HepG2 (cell line): ENCODE data around the gene SUPT4H1. TPM values are rescaled to one million over a fixed set of nuclear protein-coding genes. Genes with fewer than 3 reads are reported as not detected.
A peak's percentile ranks its signal among the peaks of the same experiment; 100 is the strongest.

ENCODE experiments used
- ATAC-seq: fragments of 200-7000 bp; cut with Tn5 transposase; 3 replicates; pipeline ENCODE4 v1.9.1; 2020; ENCODE audit warnings: mild to moderate bottlenecking, moderate library complexity
- BruUV-seq: library from RNA; stranded (reverse); fragments of 400-500 nt; replicated peaks from 2 replicates; lab custom pipeline; 2021; lab: Mats Ljungman, UMichigan
- CTCF ChIA-PET: fragments of 300-600 bp; formaldehyde crosslinking; extraction: SDS; loops from one replicate; lab custom pipeline; 2021; ENCODE audit warnings: low total read pairs, inconsistent platforms, low intra/inter-chr PET ratio; lab: Yijun Ruan, JAX
- POLR2A ChIA-PET: fragments of 350-600 bp; sonication (Branson Sonifier 250); formaldehyde crosslinking; loops from one replicate; lab custom pipeline; 2020; ENCODE audit warnings: antibody characterized with exemption, inconsistent platforms; lab: Yijun Ruan, JAX
- DNase-seq: peaks from one replicate; pipeline ENCODE4 v3.0.0-alpha.2; 2015; ENCODE audit warnings: low spot score
- FAIRE-seq: peaks from 3 replicates; lab custom pipeline; 2011; peaks lifted over from hg19 to GRCh38; lab: Jason Lieb, UNC
- H2AFZ ChIP-seq: one replicate; pipeline ENCODE4 v1.6.1; 2011; ENCODE audit warnings: low read length, inconsistent platforms
- H3K27ac ChIP-seq: fragments of 300-600 bp; 3 replicates; pipeline ENCODE4 v1.8.0; 2011; ENCODE audit warnings: mixed run types, mild to moderate bottlenecking, mixed read lengths, low read length, inconsistent platforms; ENCODE audit not compliant: insufficient read depth; ENCODE audit errors: extremely low read length
- H3K27me3 ChIP-seq, 2 experiments: fragments of 200-600 bp in 1 of 2; 2 replicates in 1 of 2; 3 replicates in 1 of 2; pipeline versions ENCODE4 v1.6.0 to v1.8.0; 2011; ENCODE audit warnings: low read length in 2 of 2, mild to moderate bottlenecking in 2 of 2, moderate library complexity in 2 of 2, inconsistent platforms in 1 of 2; ENCODE audit not compliant: insufficient read depth in 2 of 2, control insufficient read depth in 1 of 2
- H3K36me3 ChIP-seq, 2 experiments: fragments of 200-600 bp in 1 of 2; replicated peaks in 1 of 2; 2 replicates in 1 of 2; 3 replicates in 1 of 2; pipeline versions ENCODE4 v1.5.1 to v1.8.0; 2011; ENCODE audit warnings: low read length in 2 of 2, inconsistent platforms in 1 of 2; ENCODE audit not compliant: insufficient read depth in 2 of 2, control insufficient read depth in 1 of 2
- H3K4me1 ChIP-seq: 2 replicates; pipeline ENCODE4 v1.5.1; 2012; ENCODE audit warnings: low read length, inconsistent platforms; ENCODE audit not compliant: insufficient read depth
- H3K4me2 ChIP-seq: 2 replicates; pipeline ENCODE4 v1.6.0; 2011; ENCODE audit warnings: low read depth, low read length, inconsistent platforms
- H3K4me3 ChIP-seq, 3 experiments: fragments of 200-600 bp in 1 of 3; sonication (generic), shearing (Covaris generic) in 1 of 3; replicated peaks in 1 of 3; 2 replicates each; pipeline ENCODE4 v1.5.1; 2011 to 2016; ENCODE audit warnings: low read length in 3 of 3, inconsistent platforms in 2 of 3, low read depth in 2 of 3, mild to moderate bottlenecking in 2 of 3, control low read depth in 1 of 3, mixed read lengths in 1 of 3; ENCODE audit not compliant: insufficient read depth in 1 of 3
- H3K79me2 ChIP-seq: one replicate; pipeline ENCODE4 v1.6.1; 2011; ENCODE audit warnings: low read length, inconsistent platforms; ENCODE audit not compliant: insufficient read depth
- H3K9ac ChIP-seq: 2 replicates; pipeline ENCODE4 v1.6.0; 2011; ENCODE audit warnings: mild to moderate bottlenecking, low read depth, low read length, inconsistent platforms; ENCODE audit not compliant: insufficient read depth
- H3K9me3 ChIP-seq: 2 replicates; pipeline ENCODE4 v1.5.1; 2012; ENCODE audit warnings: mild to moderate bottlenecking, low read length
- H4K20me1 ChIP-seq: 2 replicates; pipeline ENCODE4 v1.6.0; 2011; ENCODE audit warnings: inconsistent platforms, mild to moderate bottlenecking, low read length, moderate library complexity; ENCODE audit not compliant: insufficient read depth
- CENPBD1 ChIP-seq: sonication (generic); formaldehyde crosslinking; IDR thresholded peaks from 2 replicates; pipeline ENCODE4 v1.8.0; 2022; ENCODE audit warnings: missing genetic modification reagents, low read depth, mild to moderate bottlenecking, borderline replicate concordance
- MNT ChIP-seq: fragments of 450-650 bp; IDR thresholded peaks from 2 replicates; pipeline ENCODE4 v1.6.1; 2016
- NFRKB ChIP-seq: fragments of 450-650 bp; IDR thresholded peaks from 2 replicates; pipeline ENCODE4 v1.6.1; 2017
- ZNF382 ChIP-seq: sonication (generic); formaldehyde crosslinking; IDR thresholded peaks from 2 replicates; pipeline ENCODE4 v1.5.0; 2020; ENCODE audit warnings: missing genetic modification reagents, mild to moderate bottlenecking, borderline replicate concordance
- WGBS: methylation state at CpG from one replicate; pipeline ENCODE4 v1.1.6; 2017; ENCODE audit warnings: low lambda C conversion rate; 5-methylcytosine and 5-hydroxymethylcytosine counted together
- in situ Hi-C: cut with HindIII; loops from 2 replicates; pipeline ENCODE4 v1.10.0; 2017; ENCODE audit warnings: low pct_unique_long_range_greater_than_20kb; ENCODE audit not compliant: extremely low pct_ligation_motif_present
- intact Hi-C: fragments of 100-400 bp; cut with micrococcal nuclease; formaldehyde crosslinking; loops from one replicate; pipeline ENCODE4 v1.10.0; 2022; ENCODE audit not compliant: unreplicated experiment
- polyA plus RNA-seq, 8 experiments: library from polyadenylated mRNA; depleted of rRNA in 3 of 8; stranded (reverse) in 7 of 8; unstranded in 1 of 8; fragments of >200 nt; fragmentation: Illumina TruSeq in 4 of 8; extraction: Trizol in 4 of 8; gene quantifications; 2 replicates each; pipeline versions ENCODE4 v1.2.1 to v1.2.3, GENCODE V29; 2011 to 2016; ENCODE audit warnings: low read depth in 4 of 8, missing spikeins in 1 of 8, mixed read lengths in 1 of 8; ENCODE audit not compliant: insufficient read depth in 1 of 8
- total RNA-seq, 5 experiments: library from RNA; depleted of rRNA; stranded (reverse); fragments of >200 nt; fragmentation: Illumina TruSeq; extraction: Trizol; gene quantifications; 2 replicates each; pipeline ENCODE4 v1.2.3, GENCODE V29; 2016; ENCODE audit warnings: low read depth in 1 of 5
- TF ChIP-seq, protein P1 (sequence below): IDR thresholded peaks from 2 replicates; pipeline ENCODE4 v1.6.1; 2018; ENCODE audit warnings: missing genetic modification reagents

SUPT4H1 gene
- total and polyA plus RNA-seq, 2 of the 13 experiments (the other 11 are each of a cell fraction or from before 2014, with no cell fraction given) = 155 to 244 TPM

DNA sequence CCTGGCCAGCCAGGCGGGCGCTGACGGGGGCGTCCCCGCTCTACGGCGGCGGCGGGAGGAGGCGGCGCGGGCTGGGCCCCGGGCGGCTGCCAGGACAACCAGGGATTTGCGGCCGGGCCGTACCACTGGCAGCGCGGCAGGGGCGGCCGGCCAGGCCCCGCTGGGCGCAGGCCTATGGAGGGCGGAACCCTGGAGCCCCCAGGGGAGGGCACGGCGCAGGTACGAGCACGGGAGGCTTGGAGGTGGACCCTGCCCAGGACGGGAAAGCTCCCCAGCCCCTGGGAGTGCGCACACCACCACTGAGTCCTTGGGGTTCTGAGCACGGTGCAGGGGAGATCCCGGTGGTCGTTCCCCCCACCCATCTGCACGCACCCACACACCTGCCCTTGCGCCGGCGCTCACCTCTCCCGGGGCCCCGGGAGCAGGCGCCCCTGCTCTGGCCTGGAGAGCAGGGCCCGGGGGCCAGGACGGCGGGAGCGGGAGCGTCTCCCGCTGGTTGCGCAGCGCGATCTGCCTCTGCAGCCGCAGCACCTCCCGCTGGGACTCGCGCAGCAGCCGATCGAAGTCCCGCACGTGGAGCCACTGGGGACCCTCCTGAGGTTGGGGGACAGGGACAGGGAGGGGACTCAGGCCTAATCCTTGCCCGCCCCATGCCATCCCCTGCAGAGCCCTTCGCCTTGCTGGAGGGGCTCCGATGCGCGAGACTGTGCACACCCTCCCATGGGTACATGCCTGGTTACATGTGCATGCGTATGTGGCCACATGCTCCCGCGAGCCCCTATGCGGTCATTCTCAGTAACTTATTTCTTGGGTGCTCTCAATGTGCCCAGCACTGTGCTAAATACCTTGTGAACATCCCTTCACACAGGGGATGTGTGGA is 27.4 kb downstream of the SUPT4H1 start:
- Histone ChIP-seq H4K20me1 (no peaks in the 10 kb centered on the region), H2AFZ (no peak overlapping the region), H3K4me3 (no peak overlapping the region), H3K36me3 (no peaks in the 10 kb centered on the region)
- CTCF ChIA-PET = interaction anchor here (0.6 kb wide), 1 partner anchor 116 kb away, joined by 3 read pairs; no protein-coding TSS in a partner anchor
- ATAC-seq = no peak
- FAIRE-seq = no peak
- no peak for TF ChIP-seq NFRKB
- TF ChIP-seq, protein P1, sequence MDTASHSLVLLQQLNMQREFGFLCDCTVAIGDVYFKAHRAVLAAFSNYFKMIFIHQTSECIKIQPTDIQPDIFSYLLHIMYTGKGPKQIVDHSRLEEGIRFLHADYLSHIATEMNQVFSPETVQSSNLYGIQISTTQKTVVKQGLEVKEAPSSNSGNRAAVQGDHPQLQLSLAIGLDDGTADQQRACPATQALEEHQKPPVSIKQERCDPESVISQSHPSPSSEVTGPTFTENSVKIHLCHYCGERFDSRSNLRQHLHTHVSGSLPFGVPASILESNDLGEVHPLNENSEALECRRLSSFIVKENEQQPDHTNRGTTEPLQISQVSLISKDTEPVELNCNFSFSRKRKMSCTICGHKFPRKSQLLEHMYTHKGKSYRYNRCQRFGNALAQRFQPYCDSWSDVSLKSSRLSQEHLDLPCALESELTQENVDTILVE = no peak
- TF ChIP-seq MNT = peak; percentile 38; the same call in 1 of the 2 replicates
- no peak for TF ChIP-seq CENPBD1 (CRISPR knock-in tag)
- no peak for TF ChIP-seq ZNF382
- TF ChIP-seq, all 625 proteins: peak for 1
- no peaks in the 10 kb centered on the region for H3K9me3 ChIP-seq
- intact Hi-C loops (no loop called here), in situ Hi-C loops (no loop called here)
- POLR2A ChIA-PET = interaction anchor here (1.1 to 1.6 kb wide), 2 partner anchors 13 to 93 kb away, joined by 3 to 4 read pairs; partner anchors contain the start of gene RNF43
- DNase-seq = no peak
- H3K9ac ChIP-seq = no peak overlapping the region
- no peaks in the 10 kb centered on the region for H3K79me2 ChIP-seq
- no peak overlapping the region for H3K27ac ChIP-seq
- BruUV-seq = no TSS peak
- H3K4me2 ChIP-seq = no peak overlapping the region
- whole genome bisulfite sequencing = 83% methylated on average over 38 of the region's 66 CpGs
- peaks cover 33 to 93% of the 10 kb centered on the region in 2 experiments for H3K27me3 ChIP-seq
- H3K4me1 ChIP-seq = peaks cover 39% of the 10 kb centered on the region
